ENCODE results near the gene GRIK3. TPM values are rescaled to one million over a fixed set of nuclear protein-coding genes. Genes with fewer than 3 reads are reported as not detected.

GRIK3 gene
- total RNA-seq, 1 experiment from 2014 or later, result not detected

DNA sequence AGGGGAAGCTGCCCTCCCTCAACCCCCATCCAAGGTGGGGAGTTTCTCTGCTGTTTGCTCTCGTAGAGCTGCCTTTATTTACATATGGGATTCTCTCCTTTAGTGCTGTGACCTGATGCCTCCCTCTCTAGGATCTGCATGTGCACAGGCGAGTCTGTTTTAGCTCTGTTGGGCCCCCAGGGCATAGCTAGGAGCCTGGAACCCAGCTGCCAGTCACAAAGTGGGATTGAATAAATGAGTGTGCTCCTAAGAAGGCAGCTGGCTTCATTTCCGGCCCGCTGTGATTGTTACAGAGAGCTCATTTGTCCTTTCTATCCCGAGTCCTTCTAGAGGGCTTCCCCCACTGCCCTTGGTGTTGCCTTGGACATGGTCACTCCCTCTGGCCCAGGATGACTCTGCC lies 176.6 kb downstream of the GRIK3 start:
- BruUV-seq (replicated peaks), result no TSS peak
- TF ChIP-seq EZH2phosphoT487 (IDR thresholded peaks at IDR 0.05; ENCODE audit: borderline replicate concordance, low read length) (no peak), EZH2 (IDR thresholded peaks at IDR 0.05; ENCODE audit: low read length, unreplicated experiment) (no peak)
- TF ChIP-seq, protein P1, sequence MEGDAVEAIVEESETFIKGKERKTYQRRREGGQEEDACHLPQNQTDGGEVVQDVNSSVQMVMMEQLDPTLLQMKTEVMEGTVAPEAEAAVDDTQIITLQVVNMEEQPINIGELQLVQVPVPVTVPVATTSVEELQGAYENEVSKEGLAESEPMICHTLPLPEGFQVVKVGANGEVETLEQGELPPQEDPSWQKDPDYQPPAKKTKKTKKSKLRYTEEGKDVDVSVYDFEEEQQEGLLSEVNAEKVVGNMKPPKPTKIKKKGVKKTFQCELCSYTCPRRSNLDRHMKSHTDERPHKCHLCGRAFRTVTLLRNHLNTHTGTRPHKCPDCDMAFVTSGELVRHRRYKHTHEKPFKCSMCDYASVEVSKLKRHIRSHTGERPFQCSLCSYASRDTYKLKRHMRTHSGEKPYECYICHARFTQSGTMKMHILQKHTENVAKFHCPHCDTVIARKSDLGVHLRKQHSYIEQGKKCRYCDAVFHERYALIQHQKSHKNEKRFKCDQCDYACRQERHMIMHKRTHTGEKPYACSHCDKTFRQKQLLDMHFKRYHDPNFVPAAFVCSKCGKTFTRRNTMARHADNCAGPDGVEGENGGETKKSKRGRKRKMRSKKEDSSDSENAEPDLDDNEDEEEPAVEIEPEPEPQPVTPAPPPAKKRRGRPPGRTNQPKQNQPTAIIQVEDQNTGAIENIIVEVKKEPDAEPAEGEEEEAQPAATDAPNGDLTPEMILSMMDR (conservative IDR thresholded peaks at IDR 0.05; ENCODE audit: low read depth, low read length), result no peak
- no peak overlapping the region for H3K4me3 ChIP-seq (ENCODE audit: low read length)

DNA sequence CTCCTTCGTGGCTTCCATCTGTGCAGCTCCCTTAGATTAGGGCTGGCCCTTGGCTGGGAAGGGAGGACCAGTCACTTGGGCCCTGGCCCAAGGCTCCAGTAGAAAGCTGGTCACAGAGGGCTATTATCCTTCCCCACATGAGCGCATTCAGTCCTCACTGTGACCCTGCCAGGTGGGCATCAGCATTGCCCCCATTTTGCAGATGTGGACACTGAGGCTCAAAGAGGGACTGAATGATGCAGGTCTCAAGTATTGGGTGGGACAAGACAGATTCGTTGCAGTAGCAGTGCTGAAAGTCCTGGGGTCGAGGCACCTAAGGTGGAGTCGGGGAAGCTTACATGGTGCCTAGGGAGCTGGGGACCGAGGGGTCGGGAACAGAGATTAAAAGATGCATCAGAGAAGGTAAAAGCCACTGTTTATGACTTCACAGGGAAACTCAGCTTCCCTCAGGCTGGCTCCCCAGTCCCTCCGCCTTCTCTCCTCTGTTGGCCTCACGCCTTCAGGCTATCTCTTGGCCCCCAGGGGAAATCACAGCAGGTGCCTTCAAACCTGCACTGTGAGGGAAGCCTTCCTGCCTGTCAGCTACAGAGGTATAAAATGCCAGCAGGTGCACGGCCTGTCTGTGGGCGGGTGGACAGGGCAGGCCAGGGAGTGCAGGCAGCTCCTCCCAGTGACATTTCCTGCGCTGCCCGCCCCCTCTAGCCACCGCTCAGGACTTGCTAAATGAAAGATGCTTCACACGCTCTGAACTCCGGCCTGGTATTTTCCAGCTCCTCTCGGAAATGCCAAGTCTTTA lies 178.4 kb downstream of the GRIK3 start:
- no TSS peak for BruUV-seq (replicated peaks)
- intact Hi-C loops (cut with micrococcal nuclease), result no loop called here
- Histone ChIP-seq H3K4me3 (ENCODE audit: low read length) (no peak overlapping the region), H2AFZ (ENCODE audit: low read length) (no peak overlapping the region), H3K4me2 (ENCODE audit: low read length) (no peak overlapping the region), H3K36me3 (ENCODE audit: low read depth, low read length) (no peaks in the 10 kb centered on the region), H4K20me1 (ENCODE audit: low read length) (no peaks in the 10 kb centered on the region), H3K9ac (ENCODE audit: low read length) (no peak overlapping the region), H3F3A (ENCODE audit: low read length, unreplicated experiment) (no peaks in the 10 kb centered on the region), H3K27ac (ENCODE audit: low read length) (no peak overlapping the region), H3K79me2 (ENCODE audit: low read length) (no peaks in the 10 kb centered on the region), H3K9me3 (ENCODE audit: low read length) (no peaks in the 10 kb centered on the region), H3K27me3 (ENCODE audit: low read length) (peaks cover 95% of the 10 kb centered on the region), H3K9me2 (replicated peaks; ENCODE audit: low read length) (no peaks in the 10 kb centered on the region), H3K4me1 (ENCODE audit: insufficient read depth, low read length) (no peaks in the 10 kb centered on the region)
- CTCF ChIA-PET, result no interaction called here
- TF ChIP-seq, protein P1 (conservative IDR thresholded peaks at IDR 0.05; ENCODE audit: low read depth, low read length), result no peak
- TF ChIP-seq EZH2phosphoT487 (IDR thresholded peaks at IDR 0.05; ENCODE audit: borderline replicate concordance, low read length) (no peak), EZH2 (IDR thresholded peaks at IDR 0.05; ENCODE audit: low read length, unreplicated experiment) (no peak)
- ATAC-seq (no peak), DNase-seq (no peak)
- POLR2A ChIA-PET (ENCODE audit: unreplicated experiment), result no interaction called here

More for the DNA sequence above, 176.6 kb downstream of the GRIK3 start:
- no peaks in the 10 kb centered on the region for H3F3A ChIP-seq (ENCODE audit: low read length, unreplicated experiment)
- H3K4me2 ChIP-seq (ENCODE audit: low read length), result no peak overlapping the region
- no peaks in the 10 kb centered on the region for H3K9me3 ChIP-seq (ENCODE audit: low read length)
- no peaks in the 10 kb centered on the region for H3K36me3 ChIP-seq (ENCODE audit: low read depth, low read length)
- no peaks in the 10 kb centered on the region for H3K4me1 ChIP-seq (ENCODE audit: insufficient read depth, low read length)
- H3K27ac ChIP-seq (ENCODE audit: low read length), result no peak overlapping the region
- no peak overlapping the region for H3K9ac ChIP-seq (ENCODE audit: low read length)
- no peaks in the 10 kb centered on the region for H3K79me2 ChIP-seq (ENCODE audit: low read length)
- H3K9me2 ChIP-seq (replicated peaks; ENCODE audit: low read length), result no peaks in the 10 kb centered on the region
- ATAC-seq, result no peak
- ChIA-PET CTCF (no interaction called here), POLR2A (ENCODE audit: unreplicated experiment) (no interaction called here)
- no peak overlapping the region for H2AFZ ChIP-seq (ENCODE audit: low read length)
- peaks cover 81% of the 10 kb centered on the region for H3K27me3 ChIP-seq (ENCODE audit: low read length)
- intact Hi-C loops (cut with micrococcal nuclease), result no loop called here
- no peaks in the 10 kb centered on the region for H4K20me1 ChIP-seq (ENCODE audit: low read length)
- no peak for DNase-seq

DNA sequence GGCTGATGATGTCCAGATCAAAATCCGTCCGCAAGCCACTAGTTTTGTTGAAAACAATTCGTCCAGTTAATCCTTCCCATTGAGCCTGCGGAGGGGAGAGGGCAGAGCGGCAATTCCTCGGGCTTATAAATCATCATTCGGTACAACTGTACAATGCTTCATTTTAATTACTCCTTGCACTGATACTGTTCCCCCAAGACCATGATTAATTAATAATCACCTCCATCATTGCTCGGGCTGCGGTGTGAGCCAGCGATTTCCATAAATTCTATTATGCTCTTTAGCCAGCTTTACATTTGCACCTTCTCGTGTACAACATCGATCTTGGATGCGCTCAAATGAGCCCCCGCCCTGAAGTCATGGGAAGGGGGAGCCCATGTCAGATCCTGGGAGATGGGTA lies 180.7 kb downstream of the GRIK3 start:
- DNase-seq, result no peak
- Histone ChIP-seq H3K9ac (ENCODE audit: low read length) (no peak overlapping the region), H3K4me2 (ENCODE audit: low read length) (no peak overlapping the region), H4K20me1 (ENCODE audit: low read length) (no peaks in the 10 kb centered on the region), H3F3A (ENCODE audit: low read length, unreplicated experiment) (no peaks in the 10 kb centered on the region), H3K27me3 (ENCODE audit: low read length) (peaks cover 90% of the 10 kb centered on the region), H3K9me2 (replicated peaks; ENCODE audit: low read length) (no peaks in the 10 kb centered on the region), H3K79me2 (ENCODE audit: low read length) (no peaks in the 10 kb centered on the region), H3K4me3 (ENCODE audit: low read length) (no peak overlapping the region), H3K36me3 (ENCODE audit: low read depth, low read length) (no peaks in the 10 kb centered on the region), H3K9me3 (ENCODE audit: low read length) (no peaks in the 10 kb centered on the region), H2AFZ (ENCODE audit: low read length) (no peak overlapping the region), H3K4me1 (ENCODE audit: insufficient read depth, low read length) (no peaks in the 10 kb centered on the region), H3K27ac (ENCODE audit: low read length) (no peak overlapping the region)
- CTCF ChIA-PET, result no interaction called here
- intact Hi-C loops (cut with micrococcal nuclease), result no loop called here
- no TSS peak for BruUV-seq (replicated peaks)
- ATAC-seq, result no peak
- no peak for TF ChIP-seq EZH2 (IDR thresholded peaks at IDR 0.05; ENCODE audit: low read length, unreplicated experiment)
- no peak for TF ChIP-seq EZH2phosphoT487 (IDR thresholded peaks at IDR 0.05; ENCODE audit: borderline replicate concordance, low read length)
- TF ChIP-seq, protein P1 (conservative IDR thresholded peaks at IDR 0.05; ENCODE audit: low read depth, low read length), result no peak
- POLR2A ChIA-PET (ENCODE audit: unreplicated experiment), result no interaction called here
